AG09319 (cell line): ENCODE measurements around the gene RPLP1.

Experiments
- DNase-seq: peaks from one replicate; pipeline ENCODE4 v3.0.0-alpha.2; 2010; ENCODE audit warnings: low read depth; ENCODE audit errors: extremely low read depth
- CTCF ChIP-seq: IDR thresholded peaks from 2 replicates; pipeline ENCODE4 v1.5.1; 2011; ENCODE audit warnings: low read depth, mild to moderate bottlenecking, inconsistent platforms, low read length, moderate library complexity

The RPLP1 gene

GRCh38 chr15:69478259-69478781 is 25.7 kb downstream of the RPLP1 start:
- DNase-seq, result no peak
- peak; percentile 91 for TF ChIP-seq CTCF

GRCh38 chr15:69479081-69479480 is 26.5 kb downstream of the RPLP1 start:
- no peak for TF ChIP-seq CTCF
- no peak for DNase-seq

- TF ChIP-seq CTCF, result no peak
- no peak for DNase-seq
Observed at GRCh38 chr15:69479971-69480370, 27.4 kb downstream of the RPLP1 start.

- DNase-seq, result no peak
- no peak for TF ChIP-seq CTCF
Observed at GRCh38 chr15:69480932-69481331, 28.3 kb downstream of the RPLP1 start.

- TF ChIP-seq CTCF, result no peak
- no peak for DNase-seq
Observed at GRCh38 chr15:69482686-69483256, 30.2 kb downstream of the RPLP1 start.

- no peak for DNase-seq
- TF ChIP-seq CTCF, result no peak
Observed at GRCh38 chr15:69484837-69485236, 32.2 kb downstream of the RPLP1 start.

GRCh38 chr15:69486481-69487110 is 34.0 kb downstream of the RPLP1 start:
- no peak for DNase-seq

More at GRCh38 chr15:69486481-69487110, 34.0 kb downstream of the RPLP1 start:
- no peak for TF ChIP-seq CTCF
